Lower leg skin (tissue), 4 donors: ENCODE data around the gene CMSS1. TPM values are rescaled to one million over a fixed set of nuclear protein-coding genes. Genes with fewer than 3 reads are reported as not detected.

Experiments used
- DNase-seq, 2 donors: peaks; one replicate each; pipeline ENCODE4 v3.0.0-alpha.2; 2019; ENCODE audit warnings: low spot score in 2 of 2
- H3K4me3 ChIP-seq: fragments of 200-600 bp; sonication (generic); 2 replicates; pipeline ENCODE4 v1.5.1; 2017; ENCODE audit warnings: mild to moderate bottlenecking, low read depth; ENCODE audit not compliant: poor library complexity, severe bottlenecking
- CTCF ChIP-seq, 3 donors: fragments of 450-650 bp; IDR thresholded peaks; one replicate each; pipeline ENCODE4 v1.5.1; 2016; ENCODE audit warnings: antibody characterized with exemption in 3 of 3, mild to moderate bottlenecking in 3 of 3, moderate library complexity in 2 of 3
- POLR2A ChIP-seq, 2 donors: fragments of 450-650 bp; IDR thresholded peaks; one replicate each; pipeline ENCODE4 v1.6.1; 2016 to 2017; ENCODE audit warnings: antibody characterized with exemption in 2 of 2, mild to moderate bottlenecking in 1 of 2, moderate library complexity in 1 of 2
- WGBS, 2 donors: methylation state at CpG; one replicate each; pipeline ENCODE4 v1.1.5; 2018; 5-methylcytosine and 5-hydroxymethylcytosine counted together
- intact Hi-C: fragments of 100-400 bp; cut with DNase I; formaldehyde crosslinking; loops from one replicate; pipeline ENCODE4 v1.15.0; 2023; ENCODE audit warnings: low total_unique reads
- total RNA-seq, 4 donors: library from RNA; depleted of rRNA; stranded (reverse); fragments of >200 nt; gene quantifications; one replicate each; pipeline ENCODE4 v1.1.0, GENCODE V29; 2016

CMSS1 gene
- total RNA-seq, 4 donors from 2014 or later = 3.7 to 13.2 (median 7.5) TPM

GRCh38 chr3:100140976-100141375 is 323.3 kb downstream of the CMSS1 start:
- no peak for TF ChIP-seq CTCF (IDR thresholded peaks at IDR 0.05)
- TF ChIP-seq POLR2A (IDR thresholded peaks at IDR 0.05) = no peak
- intact Hi-C loops = no loop called here
- WGBS, 2 donors = 91 to 97% methylated on average over 1 of the region's 1 CpG
- H3K4me3 ChIP-seq = no peak overlapping the region
- no peak for DNase-seq

GRCh38 chr3:100141586-100141985 is 323.9 kb downstream of the CMSS1 start:
- no peak for TF ChIP-seq CTCF (IDR thresholded peaks at IDR 0.05)
- no peak for TF ChIP-seq POLR2A (IDR thresholded peaks at IDR 0.05)
- H3K4me3 ChIP-seq = no peak overlapping the region
- no peak for DNase-seq
- intact Hi-C loops = no loop called here
- WGBS, 2 donors = 54 to 55% methylated on average over 1 of the region's 1 CpG

GRCh38 chr3:100144255-100144866 is 326.7 kb downstream of the CMSS1 start:
- WGBS, 2 donors = 86 to 89% methylated on average over 1 of the region's 1 CpG
- no peak for DNase-seq
- intact Hi-C loops = no loop called here
- no peak overlapping the region for H3K4me3 ChIP-seq
- no peak for TF ChIP-seq POLR2A (IDR thresholded peaks at IDR 0.05)
- no peak for TF ChIP-seq CTCF (IDR thresholded peaks at IDR 0.05)

- H3K4me3 ChIP-seq = no peak overlapping the region
- intact Hi-C loops = no loop called here
- no peak for TF ChIP-seq POLR2A (IDR thresholded peaks at IDR 0.05)
- TF ChIP-seq CTCF (IDR thresholded peaks at IDR 0.05) = no peak
- WGBS, 2 donors = 79 to 92% methylated on average over 2 of the region's 2 CpGs
- no peak for DNase-seq
Observed at GRCh38 chr3:100149130-100149529, 331.5 kb downstream of the CMSS1 start.

- DNase-seq = no peak
- intact Hi-C loops = no loop called here
- TF ChIP-seq POLR2A (IDR thresholded peaks at IDR 0.05) (no peak), CTCF (IDR thresholded peaks at IDR 0.05) (no peak)
- no peak overlapping the region for H3K4me3 ChIP-seq
- 78 to 88% methylated on average over 6 of the region's 6 CpGs for WGBS, 2 donors
Observed at GRCh38 chr3:100149713-100150415, 332.2 kb downstream of the CMSS1 start.
